Fibroblast of the conjunctiva (primary cell): Measurements from ENCODE around the gene EPS15.
"Not testable (repeated sequence)": the region's sequence is repeated elsewhere in the genome, so short reads cannot be mapped to it uniquely, and the experiment has no call there.

Experiments used
- DNase-seq: peaks from one replicate; pipeline ENCODE4 v3.0.0-alpha.2; 2010; ENCODE audit warnings: low read depth

EPS15 gene

GRCh38 chr1:51514733-51515132 is 4.3 kb downstream of the EPS15 start:
- DNase-seq, result no peak

- DNase-seq, result no peak
Observed at GRCh38 chr1:51512606-51513005, 6.5 kb downstream of the EPS15 start.

- DNase-seq, result no peak
Observed at GRCh38 chr1:51512120-51512519, 6.9 kb downstream of the EPS15 start.

GRCh38 chr1:51509773-51510172 is 9.3 kb downstream of the EPS15 start:
- DNase-seq, result no peak

- DNase-seq, result peak; percentile 90
Observed at GRCh38 chr1:51506537-51506936, 12.5 kb downstream of the EPS15 start.

- DNase-seq, result no peak
Observed at GRCh38 chr1:51504806-51505525, 14.1 kb downstream of the EPS15 start.

- DNase-seq, result not testable (repeated sequence)
Observed at GRCh38 chr1:51501218-51501630, 17.8 kb downstream of the EPS15 start.

GRCh38 chr1:51499694-51500093 is 19.4 kb downstream of the EPS15 start:
- DNase-seq, result no peak

- DNase-seq, result no peak
Observed at GRCh38 chr1:51498924-51499323, 20.1 kb downstream of the EPS15 start.

GRCh38 chr1:51497340-51497739 is 21.7 kb downstream of the EPS15 start:
- no peak for DNase-seq

- DNase-seq, result no peak
Observed at GRCh38 chr1:51494138-51494830, 24.8 kb downstream of the EPS15 start.

- DNase-seq, result no peak
Observed at GRCh38 chr1:51491166-51491981, 27.7 kb downstream of the EPS15 start.

- no peak for DNase-seq
Observed at GRCh38 chr1:51489472-51489871, 29.6 kb downstream of the EPS15 start.

- no peak for DNase-seq
Observed at GRCh38 chr1:51488372-51489050, 30.6 kb downstream of the EPS15 start.

GRCh38 chr1:51487628-51488027 is 31.4 kb downstream of the EPS15 start:
- DNase-seq, result no peak

GRCh38 chr1:51484591-51484990 is 34.5 kb downstream of the EPS15 start:
- no peak for DNase-seq

GRCh38 chr1:51482881-51483280 is 36.2 kb downstream of the EPS15 start:
- DNase-seq, result no peak

GRCh38 chr1:51474832-51475620 is 44.0 kb downstream of the EPS15 start:
- not testable (repeated sequence) for DNase-seq

GRCh38 chr1:51473331-51474115 is 45.5 kb downstream of the EPS15 start:
- no peak for DNase-seq

GRCh38 chr1:51472359-51472758 is 46.7 kb downstream of the EPS15 start:
- no peak for DNase-seq

- no peak for DNase-seq
Observed at GRCh38 chr1:51469518-51469917, 49.5 kb downstream of the EPS15 start.
